Suprapubic skin (tissue), 4 donors: ENCODE measurements around the gene UBE4B. TPM values are rescaled to one million over a fixed set of nuclear protein-coding genes. Genes with fewer than 3 reads are reported as not detected.
"Not testable (repeated sequence)": the region's sequence is repeated elsewhere in the genome, so short reads cannot be mapped to it uniquely, and the experiment has no call there.

Experiments used
- DNase-seq, 2 donors: peaks; one replicate each; pipeline ENCODE4 v3.0.0-alpha.2; 2019; ENCODE audit warnings: low spot score in 2 of 2
- H3K27ac ChIP-seq: fragments of 200-600 bp; sonication (generic); one replicate; pipeline ENCODE4 v1.5.1; 2019
- H3K27me3 ChIP-seq: fragments of 200-600 bp; sonication (generic); one replicate; pipeline ENCODE4 v1.5.1; 2019
- H3K36me3 ChIP-seq: fragments of 200-600 bp; sonication (generic); one replicate; pipeline ENCODE4 v1.5.1; 2019
- H3K4me1 ChIP-seq: fragments of 200-600 bp; sonication (generic); one replicate; pipeline ENCODE4 v1.5.1; 2019
- H3K4me3 ChIP-seq: fragments of 200-600 bp; sonication (generic); one replicate; pipeline ENCODE4 v1.5.1; 2019; ENCODE audit warnings: mild to moderate bottlenecking
- H3K9me3 ChIP-seq: fragments of 200-600 bp; sonication (generic); one replicate; pipeline ENCODE4 v1.5.1; 2019
- CTCF ChIP-seq, 2 donors: fragments of 200-600 bp in 1 of 2; fragments of 450-650 bp in 1 of 2; sonication (generic) in 1 of 2; IDR thresholded peaks; one replicate each; pipeline ENCODE4 v1.5.1; 2016 to 2019; ENCODE audit warnings: antibody characterized with exemption in 2 of 2, mild to moderate bottlenecking in 1 of 2, moderate library complexity in 1 of 2
- EP300 ChIP-seq: sonication (generic); formaldehyde crosslinking; IDR thresholded peaks from one replicate; pipeline ENCODE4 v1.6.1; 2017; ENCODE audit warnings: antibody characterized with exemption
- POLR2A ChIP-seq, 2 donors: fragments of 450-650 bp; IDR thresholded peaks; one replicate each; pipeline ENCODE4 v1.6.1; 2017; ENCODE audit warnings: antibody characterized with exemption in 2 of 2, mild to moderate bottlenecking in 2 of 2, moderate library complexity in 2 of 2
- POLR2AphosphoS5 ChIP-seq, 3 donors: sonication (generic); formaldehyde crosslinking; IDR thresholded peaks; one replicate each; pipeline ENCODE4 v1.6.1; 2017; ENCODE audit warnings: antibody characterized with exemption in 3 of 3
- WGBS: methylation state at CpG from one replicate; pipeline ENCODE4 v1.1.5; 2018; 5-methylcytosine and 5-hydroxymethylcytosine counted together
- total RNA-seq, 4 donors: library from RNA; depleted of rRNA; stranded (reverse); fragments of >200 nt; gene quantifications; one replicate each; pipeline ENCODE4 v1.1.0, GENCODE V29; 2016

UBE4B gene
- total RNA-seq, 4 donors from 2014 or later: 65.6 to 145 (median 96.5) TPM

- Histone ChIP-seq H3K9me3 (no peaks in the 10 kb centered on the region), H3K27me3 (peaks cover 13% of the 10 kb centered on the region), H3K4me1 (peaks cover 13% of the 10 kb centered on the region), H3K36me3 (no peaks in the 10 kb centered on the region), H3K27ac (no peak overlapping the region), H3K4me3 (no peak overlapping the region)
- no peak for DNase-seq
- TF ChIP-seq EP300 (no peak), POLR2AphosphoS5 (IDR thresholded peaks at IDR 0.05) (no peak), CTCF (IDR thresholded peaks at IDR 0.05) (no peak), POLR2A (IDR thresholded peaks at IDR 0.05) (no peak)
- 77% methylated on average over 5 of the region's 5 CpGs for WGBS
Observed at GRCh38 chr1:9992910-9993309, 39.8 kb upstream of the UBE4B start.

- no peaks in the 10 kb centered on the region for H3K9me3 ChIP-seq
- no peak for TF ChIP-seq POLR2A (IDR thresholded peaks at IDR 0.05)
- no peak for TF ChIP-seq POLR2AphosphoS5 (IDR thresholded peaks at IDR 0.05)
- no peak for TF ChIP-seq CTCF (IDR thresholded peaks at IDR 0.05)
- TF ChIP-seq EP300: no peak
- 75% methylated on average over 7 of the region's 7 CpGs for WGBS
- H3K27me3 ChIP-seq: peaks cover 19% of the 10 kb centered on the region
- peaks cover 15% of the 10 kb centered on the region for H3K4me1 ChIP-seq
- H3K4me3 ChIP-seq: no peak overlapping the region
- H3K36me3 ChIP-seq: no peaks in the 10 kb centered on the region
- no peak for DNase-seq
- no peak overlapping the region for H3K27ac ChIP-seq
Observed at GRCh38 chr1:9993561-9994075, 39.1 kb upstream of the UBE4B start.

- Histone ChIP-seq H3K36me3 (no peaks in the 10 kb centered on the region), H3K27ac (no peak within 1 kb of the TSS), H3K4me3 (peak within 1 kb of the TSS; percentile 69), H3K9me3 (no peaks in the 10 kb centered on the region), H3K4me1 (peaks cover 15% of the 10 kb centered on the region), H3K27me3 (peaks cover 22% of the 10 kb centered on the region)
- no peak for TF ChIP-seq POLR2A (IDR thresholded peaks at IDR 0.05)
- TF ChIP-seq CTCF (IDR thresholded peaks at IDR 0.05): no peak
- no peak for TF ChIP-seq POLR2AphosphoS5 (IDR thresholded peaks at IDR 0.05)
- TF ChIP-seq EP300: no peak
- DNase-seq: peak in 1 of 2 donors; percentile 63
- 27% methylated on average over 16 of the region's 71 CpGs for WGBS
Observed at GRCh38 chr1:9996624-9997582, 35.9 kb upstream of the UBE4B start, which contains the start of gene RBP7. TSS of gene RBP7 (plus strand) at chr1:9997228. CDS start at chr1:9997259, 31 bp downstream.

- H3K27me3 ChIP-seq: peaks cover 22% of the 10 kb centered on the region
- no peaks in the 10 kb centered on the region for H3K9me3 ChIP-seq
- H3K4me1 ChIP-seq: peaks cover 15% of the 10 kb centered on the region
- no peak for DNase-seq
- H3K27ac ChIP-seq: no peak overlapping the region
- H3K36me3 ChIP-seq: no peaks in the 10 kb centered on the region
- TF ChIP-seq EP300: no peak
- TF ChIP-seq POLR2A (IDR thresholded peaks at IDR 0.05): no peak
- TF ChIP-seq CTCF (IDR thresholded peaks at IDR 0.05): no peak
- TF ChIP-seq POLR2AphosphoS5 (IDR thresholded peaks at IDR 0.05): no peak
- 75% methylated on average over 8 of the region's 8 CpGs for WGBS
- H3K4me3 ChIP-seq: no peak overlapping the region
Observed at GRCh38 chr1:10001016-10001665, 31.6 kb upstream of the UBE4B start.

GRCh38 chr1:10005248-10005647 lies 27.5 kb upstream of the UBE4B start:
- 90% methylated on average over 8 of the region's 8 CpGs for WGBS
- H3K27me3 ChIP-seq, H3K4me3 ChIP-seq: not testable (repeated sequence)

More at GRCh38 chr1:10005248-10005647, 27.5 kb upstream of the UBE4B start:
- not testable (repeated sequence) for DNase-seq, H3K36me3 ChIP-seq, H3K4me1 ChIP-seq, H3K9me3 ChIP-seq, H3K27ac ChIP-seq
